ENCODE results near the gene RORC. TPM values are rescaled to one million over a fixed set of nuclear protein-coding genes. Genes with fewer than 3 reads are reported as not detected.

RORC gene
- total and polyA plus RNA-seq, 2 of the 8 experiments (the other 6 are each of a cell fraction or from before 2014, with no cell fraction given) = 0.44 to 0.54 TPM

DNA sequence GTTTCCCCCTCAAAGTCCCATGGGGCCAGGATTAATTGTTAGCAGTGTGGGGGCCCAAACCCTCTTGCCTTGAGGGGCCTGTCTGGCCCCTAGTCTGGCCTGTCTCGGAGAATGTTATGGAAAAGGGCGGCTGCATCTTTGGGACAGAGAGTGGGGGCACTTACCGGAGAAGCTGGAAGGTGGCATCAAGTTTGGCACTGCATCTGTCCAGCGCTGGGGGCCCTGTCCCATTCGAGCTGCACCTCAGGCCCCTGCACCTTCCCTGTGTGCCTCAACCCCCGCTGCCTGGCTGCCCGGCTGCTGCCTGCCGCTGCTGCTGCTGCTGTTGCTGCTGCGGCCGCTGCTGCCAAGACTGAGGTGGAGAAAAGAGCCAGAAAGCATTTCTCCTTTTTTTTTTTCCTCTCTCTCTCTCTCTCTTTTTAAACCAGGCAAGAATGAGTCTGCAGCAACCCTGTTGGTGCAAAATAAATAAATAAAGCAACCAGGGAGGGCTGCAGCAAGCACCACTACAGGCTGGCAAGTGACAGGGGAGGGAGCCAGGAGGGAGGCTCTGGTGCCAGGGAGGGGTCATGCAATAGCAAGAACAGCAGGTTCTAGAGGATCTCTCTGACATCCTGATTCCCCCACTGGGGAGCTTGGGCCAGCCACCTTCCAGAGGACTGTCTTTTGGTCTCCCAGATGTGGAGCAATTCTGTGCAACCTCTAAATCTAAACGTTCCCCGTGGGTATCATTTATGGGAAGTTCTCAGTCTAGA lies 26.4 kb downstream of the RORC start, which contains the start of gene LINGO4:
Gene LINGO4 (minus strand): TSS at position 354 of the 755 bp plus-strand sequence. CDS start 2,715 bp downstream, outside the sequence.
- H3K27me3 ChIP-seq (replicated peaks in 1 of 4; ENCODE audit: control insufficient read depth in 3 of 4, extremely low read depth in 1 of 4, insufficient read depth in 3 of 4, low read length in 3 of 4) = peaks cover 0 to 3% (median 1%) of the 10 kb centered on the region in 4 experiments; a peak in 1 of 7 replicates
- H2BK12ac ChIP-seq (ENCODE audit: low read depth, low read length) = no peak within 1 kb of the TSS
- H2BK15ac ChIP-seq (ENCODE audit: low read length) = no peak within 1 kb of the TSS
- WGBS, 2 experiments (ENCODE audit: extremely low coverage in 1 of 2, insufficient coverage in 1 of 2, insufficient read length in 1 of 2, insufficient replicate concordance in 2 of 2, low coverage in 1 of 2, low lambda C conversion rate in 2 of 2, missing lambda C conversion rate in 1 of 2) = 85% methylated on average over 12 of the region's 12 CpGs; no CpG with 5 or more reads in 1 of the 2 experiments
- H3K79me2 ChIP-seq (ENCODE audit: control insufficient read depth in 1 of 2, insufficient read depth in 2 of 2, low read length in 2 of 2) = no peaks in the 10 kb centered on the region
- H4K5ac ChIP-seq (ENCODE audit: insufficient read length, low read depth, low read length) = no peak within 1 kb of the TSS
- H3K4me1 ChIP-seq (replicated peaks in 1 of 4; ENCODE audit: control insufficient read depth in 3 of 4, insufficient read depth in 4 of 4, low read length in 3 of 4) = peaks cover 1 to 5% (median 4%) of the 10 kb centered on the region in 4 experiments; a peak in 2 of 7 replicates
- no peaks in the 10 kb centered on the region for H3K79me1 ChIP-seq (ENCODE audit: low read depth, low read length)
- H3K27ac ChIP-seq (ENCODE audit: low read depth, low read length) = no peak within 1 kb of the TSS
- H3K4ac ChIP-seq (replicated peaks; ENCODE audit: insufficient read length, low read depth, low read length) = no peak within 1 kb of the TSS
- no peak within 1 kb of the TSS for H3K4me3 ChIP-seq (ENCODE audit: extremely low read depth in 1 of 4, insufficient read depth in 2 of 4, low read depth in 3 of 4, low read length in 4 of 4)
- no peak within 1 kb of the TSS for H3K4me2 ChIP-seq (ENCODE audit: insufficient read depth in 1 of 2, low read depth in 2 of 2, low read length in 2 of 2)
- H3K9ac ChIP-seq (replicated peaks in 1 of 4; ENCODE audit: extremely low read depth in 1 of 4, low read depth in 3 of 4, low read length in 3 of 4) = no peak within 1 kb of the TSS
- no peak within 1 kb of the TSS for H4K8ac ChIP-seq (ENCODE audit: extremely low read depth, insufficient read depth, low read length)
- no peak within 1 kb of the TSS for H3K14ac ChIP-seq (ENCODE audit: insufficient read length)
- H3K23ac ChIP-seq (ENCODE audit: insufficient read length) = no peak within 1 kb of the TSS
- H2BK120ac ChIP-seq (replicated peaks; ENCODE audit: low read depth, low read length) = no peak within 1 kb of the TSS
- H2BK20ac ChIP-seq (ENCODE audit: low read length) = no peak within 1 kb of the TSS
- H3K56ac ChIP-seq (replicated peaks; ENCODE audit: insufficient read length, low read depth, low read length) = no peak within 1 kb of the TSS
- DNase-seq (ENCODE audit: low read depth in 1 of 2, low spot score in 2 of 2) (no peak), FAIRE-seq (no peak)
- H2BK5ac ChIP-seq (ENCODE audit: low read depth, low read length) = no peak within 1 kb of the TSS
- no peaks in the 10 kb centered on the region for H3K36me3 ChIP-seq (ENCODE audit: control insufficient read depth in 2 of 4, insufficient read depth in 4 of 4, low read length in 3 of 4)
- H2AFZ ChIP-seq (ENCODE audit: low read length) = no peak within 1 kb of the TSS
- H2AK5ac ChIP-seq (ENCODE audit: low read depth, low read length) = no peak within 1 kb of the TSS
- H4K20me1 ChIP-seq (replicated peaks in 1 of 2; ENCODE audit: control insufficient read depth in 1 of 2, insufficient read depth in 2 of 2, low read length in 2 of 2) = no peaks in the 10 kb centered on the region
- H3K23me2 ChIP-seq (ENCODE audit: low read depth, low read length) = no peaks in the 10 kb centered on the region
- H4K91ac ChIP-seq (replicated peaks; ENCODE audit: insufficient read length, low read length) = no peak within 1 kb of the TSS
- H3K18ac ChIP-seq (ENCODE audit: extremely low read depth, low read length) = no peak within 1 kb of the TSS
- POLR2A ChIA-PET (ENCODE audit: partially characterized antibody) = no interaction called here
- CTCF ChIA-PET (ENCODE audit: partially characterized antibody) = no interaction called here
- H3K9me3 ChIP-seq (ENCODE audit: insufficient read depth in 2 of 2, low read depth in 1 of 2, low read length in 1 of 2) = no peaks in the 10 kb centered on the region
- TF ChIP-seq GTF2F1 (IDR thresholded peaks at IDR 0.05; ENCODE audit: borderline replicate concordance, low read depth, low read length) (no peak), GABPA (IDR thresholded peaks at IDR 0.05; ENCODE audit: borderline replicate concordance, insufficient read depth, low read length) (no peak), CBX8 (IDR thresholded peaks at IDR 0.05; ENCODE audit: borderline replicate concordance, low read depth, low read length) (no peak), RNF2 (IDR thresholded peaks at IDR 0.05; ENCODE audit: borderline replicate concordance, low read depth, low read length, missing control alignments, poor library complexity, severe bottlenecking) (no peak), TAF7 (optimal IDR thresholded peaks at IDR 0.05; ENCODE audit: borderline replicate concordance, low read depth, low read length) (no peak), BACH1 (IDR thresholded peaks at IDR 0.05; ENCODE audit: low read length) (no peak), JUN (IDR thresholded peaks at IDR 0.05; ENCODE audit: low read depth, low read length) (no peak), HDAC6 (IDR thresholded peaks at IDR 0.05; ENCODE audit: low read depth, low read length) (no peak), SIX5 (IDR thresholded peaks at IDR 0.05; ENCODE audit: low read depth, low read length) (no peak), TBP (IDR thresholded peaks at IDR 0.05; ENCODE audit: low read depth, low read length) (no peak), RAD21 (IDR thresholded peaks at IDR 0.05 in 1 of 2, conservative IDR thresholded peaks at IDR 0.05 in 1 of 2; ENCODE audit: low read depth in 2 of 2, low read length in 2 of 2) (no peak), KDM5A (IDR thresholded peaks at IDR 0.05; ENCODE audit: low read length) (no peak), TCF12 (IDR thresholded peaks at IDR 0.05; ENCODE audit: low read depth, low read length) (no peak)

All from H1 (cell line).